IMR-90 (cell line): Measurements from ENCODE around the gene CYP8B1.

Experiments used
- BHLHE40 ChIP-seq: fragments of 150-350 bp; IDR thresholded peaks from 2 replicates; pipeline ENCODE4 v1.6.1; 2016; ENCODE audit warnings: mild to moderate bottlenecking, low read depth, low read length
- CEBPB ChIP-seq: IDR thresholded peaks from 2 replicates; pipeline ENCODE4 v1.6.1; 2012; ENCODE audit warnings: low read depth, low read length, improper control_type of control experiment
- CHD1 ChIP-seq: IDR thresholded peaks from 2 replicates; pipeline ENCODE4 v1.6.1; 2012; ENCODE audit warnings: low read depth, low read length, improper control_type of control experiment
- MAFK ChIP-seq: IDR thresholded peaks from 2 replicates; pipeline ENCODE4 v1.6.1; 2012; ENCODE audit warnings: low read depth, low read length, improper control_type of control experiment
- MAZ ChIP-seq: IDR thresholded peaks from 2 replicates; pipeline ENCODE4 v1.6.1; 2012; ENCODE audit warnings: low read depth, mild to moderate bottlenecking, low read length, improper control_type of control experiment, moderate library complexity, borderline replicate concordance
- MXI1 ChIP-seq: IDR thresholded peaks from 2 replicates; pipeline ENCODE4 v1.6.1; 2012; ENCODE audit warnings: low read depth, mild to moderate bottlenecking, low read length, moderate library complexity, borderline replicate concordance
- POLR2A ChIP-seq: IDR thresholded peaks from 2 replicates; pipeline ENCODE4 v1.6.1; 2012; ENCODE audit warnings: mild to moderate bottlenecking, low read depth, low read length
- RAD21 ChIP-seq: IDR thresholded peaks from 2 replicates; pipeline ENCODE4 v1.6.1; 2012; ENCODE audit warnings: low read length, improper control_type of control experiment
- RCOR1 ChIP-seq: IDR thresholded peaks from 2 replicates; pipeline ENCODE4 v1.6.1; 2012; ENCODE audit warnings: mild to moderate bottlenecking, low read length, improper control_type of control experiment; ENCODE audit not compliant: insufficient replicate concordance
- RFX5 ChIP-seq: IDR thresholded peaks from 2 replicates; pipeline ENCODE4 v1.8.0; 2012; ENCODE audit warnings: low read depth, mild to moderate bottlenecking, low read length, moderate library complexity
- SMC3 ChIP-seq: fragments of 150-350 bp; IDR thresholded peaks from 2 replicates; pipeline ENCODE4 v1.6.1; 2016; ENCODE audit warnings: low read depth, mild to moderate bottlenecking, antibody characterized with exemption, low read length, moderate library complexity
- TF ChIP-seq, protein P1 (sequence below): conservative IDR thresholded peaks from 2 replicates; pipeline ENCODE4 v1.5.1; 2012; ENCODE audit warnings: mild to moderate bottlenecking, low read depth, low read length, improper control_type of control experiment
- TF ChIP-seq, protein P2 (sequence below): fragments of 150-350 bp; IDR thresholded peaks from 2 replicates; pipeline ENCODE4 v1.6.1; 2016; ENCODE audit warnings: low read depth, mild to moderate bottlenecking, low read length, moderate library complexity, borderline replicate concordance
- TF ChIP-seq, protein P3 (sequence below): fragments of 150-350 bp; IDR thresholded peaks from 2 replicates; pipeline ENCODE4 v1.6.1; 2017; ENCODE audit warnings: mild to moderate bottlenecking, antibody characterized with exemption, low read length, low read depth

DNA sequence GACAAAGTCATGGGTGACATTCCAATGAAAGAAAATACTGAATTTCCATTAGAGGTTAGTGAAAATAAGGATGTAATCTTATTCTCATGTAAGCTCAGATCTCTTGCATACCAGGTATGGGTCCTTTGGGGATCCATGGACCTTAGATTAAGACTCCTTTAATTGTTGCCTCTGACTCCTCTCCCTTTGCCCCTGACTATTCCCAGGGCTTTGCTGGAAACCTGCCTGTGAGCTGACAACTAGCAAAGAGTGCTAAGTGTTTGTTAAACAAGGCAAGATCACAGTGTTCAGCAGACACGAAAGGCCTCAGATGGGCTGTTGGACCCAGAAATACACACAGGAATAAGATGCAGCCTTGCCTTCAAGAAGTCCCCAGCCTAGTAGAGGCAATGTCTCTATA is 34.3 kb downstream of the CYP8B1 start:
- TF ChIP-seq RAD21 (no peak), POLR2A (no peak), MAFK (no peak), RCOR1 (no peak), CHD1 (no peak), SMC3 (no peak), MXI1 (no peak), RFX5 (no peak), MAZ (no peak), CEBPB (no peak), BHLHE40 (no peak)
- TF ChIP-seq, protein P1, sequence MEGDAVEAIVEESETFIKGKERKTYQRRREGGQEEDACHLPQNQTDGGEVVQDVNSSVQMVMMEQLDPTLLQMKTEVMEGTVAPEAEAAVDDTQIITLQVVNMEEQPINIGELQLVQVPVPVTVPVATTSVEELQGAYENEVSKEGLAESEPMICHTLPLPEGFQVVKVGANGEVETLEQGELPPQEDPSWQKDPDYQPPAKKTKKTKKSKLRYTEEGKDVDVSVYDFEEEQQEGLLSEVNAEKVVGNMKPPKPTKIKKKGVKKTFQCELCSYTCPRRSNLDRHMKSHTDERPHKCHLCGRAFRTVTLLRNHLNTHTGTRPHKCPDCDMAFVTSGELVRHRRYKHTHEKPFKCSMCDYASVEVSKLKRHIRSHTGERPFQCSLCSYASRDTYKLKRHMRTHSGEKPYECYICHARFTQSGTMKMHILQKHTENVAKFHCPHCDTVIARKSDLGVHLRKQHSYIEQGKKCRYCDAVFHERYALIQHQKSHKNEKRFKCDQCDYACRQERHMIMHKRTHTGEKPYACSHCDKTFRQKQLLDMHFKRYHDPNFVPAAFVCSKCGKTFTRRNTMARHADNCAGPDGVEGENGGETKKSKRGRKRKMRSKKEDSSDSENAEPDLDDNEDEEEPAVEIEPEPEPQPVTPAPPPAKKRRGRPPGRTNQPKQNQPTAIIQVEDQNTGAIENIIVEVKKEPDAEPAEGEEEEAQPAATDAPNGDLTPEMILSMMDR, result no peak
- TF ChIP-seq, protein P2, sequence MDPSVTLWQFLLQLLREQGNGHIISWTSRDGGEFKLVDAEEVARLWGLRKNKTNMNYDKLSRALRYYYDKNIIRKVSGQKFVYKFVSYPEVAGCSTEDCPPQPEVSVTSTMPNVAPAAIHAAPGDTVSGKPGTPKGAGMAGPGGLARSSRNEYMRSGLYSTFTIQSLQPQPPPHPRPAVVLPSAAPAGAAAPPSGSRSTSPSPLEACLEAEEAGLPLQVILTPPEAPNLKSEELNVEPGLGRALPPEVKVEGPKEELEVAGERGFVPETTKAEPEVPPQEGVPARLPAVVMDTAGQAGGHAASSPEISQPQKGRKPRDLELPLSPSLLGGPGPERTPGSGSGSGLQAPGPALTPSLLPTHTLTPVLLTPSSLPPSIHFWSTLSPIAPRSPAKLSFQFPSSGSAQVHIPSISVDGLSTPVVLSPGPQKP, result no peak
- TF ChIP-seq, protein P3, sequence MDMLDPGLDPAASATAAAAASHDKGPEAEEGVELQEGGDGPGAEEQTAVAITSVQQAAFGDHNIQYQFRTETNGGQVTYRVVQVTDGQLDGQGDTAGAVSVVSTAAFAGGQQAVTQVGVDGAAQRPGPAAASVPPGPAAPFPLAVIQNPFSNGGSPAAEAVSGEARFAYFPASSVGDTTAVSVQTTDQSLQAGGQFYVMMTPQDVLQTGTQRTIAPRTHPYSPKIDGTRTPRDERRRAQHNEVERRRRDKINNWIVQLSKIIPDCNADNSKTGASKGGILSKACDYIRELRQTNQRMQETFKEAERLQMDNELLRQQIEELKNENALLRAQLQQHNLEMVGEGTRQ, result no peak
